Endothelial cell of umbilical vein (primary cell): ENCODE data around the gene ANKS1B.

ENCODE experiments used
- CTCF ChIP-seq, 2 donors: IDR thresholded peaks; 1 replicate in 1 of 2; 2 replicates in 1 of 2; pipeline ENCODE4 v1.5.1; 2011; ENCODE audit warnings: low read length in 2 of 2, mild to moderate bottlenecking in 2 of 2, moderate library complexity in 2 of 2, control low read depth in 1 of 2, inconsistent platforms in 1 of 2, low read depth in 1 of 2; ENCODE audit not compliant: insufficient read depth in 1 of 2; ENCODE audit errors: extremely low read depth in 1 of 2
- EZH2 ChIP-seq: IDR thresholded peaks from 2 replicates; pipeline ENCODE4 v1.6.1; 2012; ENCODE audit warnings: borderline replicate concordance, low read depth, mild to moderate bottlenecking, moderate library complexity, low read length, inconsistent platforms; ENCODE audit not compliant: severe bottlenecking
- FOS ChIP-seq: IDR thresholded peaks from 2 replicates; pipeline ENCODE4 v1.6.1; 2011; ENCODE audit warnings: mild to moderate bottlenecking, low read length, moderate library complexity, borderline replicate concordance; ENCODE audit not compliant: insufficient read depth
- MYC ChIP-seq: IDR thresholded peaks from one replicate; pipeline ENCODE4 v1.6.1; 2011; ENCODE audit warnings: mild to moderate bottlenecking, low read depth, low read length
- POLR2A ChIP-seq: IDR thresholded peaks from 2 replicates; pipeline ENCODE4 v1.6.1; 2012; ENCODE audit warnings: low read depth, mild to moderate bottlenecking, control low read depth, low read length
- POLR2AphosphoS5 ChIP-seq: IDR thresholded peaks from 2 replicates; pipeline ENCODE4 v1.6.1; 2012; ENCODE audit warnings: low read depth, mild to moderate bottlenecking, control low read depth, low read length, moderate library complexity; ENCODE audit not compliant: insufficient read depth

GRCh38 chr12:99020871-99021270 is 963.9 kb downstream of the ANKS1B start:
- no peak for TF ChIP-seq POLR2AphosphoS5
- TF ChIP-seq CTCF (IDR thresholded peaks at IDR 0.05; ENCODE audit: extremely low read depth in 1 of 2, insufficient read depth in 1 of 2, low read depth in 1 of 2, low read length in 2 of 2): no peak
- no peak for TF ChIP-seq POLR2A
- no peak for TF ChIP-seq EZH2
- no peak for TF ChIP-seq MYC
- TF ChIP-seq FOS: no peak
